HG02870 (cell line): Measurements from ENCODE around the gene SULT1A2.
"Not testable (repeated sequence)": the region's sequence is repeated elsewhere in the genome, so short reads cannot be mapped to it uniquely, and the experiment has no call there.

Source experiments
- ATAC-seq: cut with Tn5 transposase; IDR thresholded peaks from one replicate; pipeline ENCODE4 v1.9.1; 2021; ENCODE audit warnings: mild to moderate bottlenecking, moderate library complexity; ENCODE audit not compliant: unreplicated experiment

Gene SULT1A2

GRCh38 chr16:28596840-28597691, at the start of gene SULT1A2:
SULT1A2 (minus strand) TSS chr16:28597050; CDS start chr16:28595930, 1,120 bp downstream.
- no peak for ATAC-seq

DNA sequence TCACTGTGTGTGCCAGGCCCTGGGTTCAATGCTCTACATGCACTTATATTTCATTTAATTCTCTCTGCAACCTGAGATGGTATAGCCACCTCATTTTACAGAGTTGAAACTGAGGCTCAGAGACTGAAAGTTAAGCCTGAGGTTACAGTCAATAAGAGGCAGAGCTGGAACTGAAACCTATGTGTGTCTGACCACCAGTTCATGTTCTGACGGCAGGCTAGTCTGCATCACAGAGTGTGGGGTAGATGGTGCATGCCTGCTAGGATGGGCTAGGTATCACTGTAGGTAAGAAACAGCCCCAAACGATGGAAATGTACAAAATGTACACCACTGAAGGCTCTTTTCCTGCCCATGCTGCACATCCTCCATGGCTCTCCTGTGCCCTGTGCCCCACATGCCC, 43.1 kb upstream of the SULT1A2 start:
- not testable (repeated sequence) for ATAC-seq

DNA sequence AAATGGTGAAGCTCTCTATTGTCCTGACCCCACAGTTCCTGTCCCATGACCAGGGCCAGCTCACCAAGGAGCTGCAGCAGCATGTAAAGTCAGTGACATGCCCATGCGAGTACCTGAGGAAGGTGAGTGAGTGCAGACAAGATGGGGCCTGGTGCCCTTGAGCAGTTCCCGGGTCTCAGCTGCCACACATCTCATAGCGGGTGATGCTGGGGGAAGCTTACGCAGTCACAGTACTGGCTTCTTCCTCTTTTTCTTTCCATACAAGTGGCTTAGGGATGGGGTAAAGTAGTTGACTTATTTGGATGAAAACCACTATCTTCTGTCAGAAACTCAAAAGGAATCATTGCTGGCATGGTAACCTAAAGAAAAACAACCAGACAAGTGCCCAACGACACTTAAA, 41.5 kb upstream of the SULT1A2 start:
- ATAC-seq, result not testable (repeated sequence)

GRCh38 chr16:28637765-28638164, 40.9 kb upstream of the SULT1A2 start, which contains the start of gene NPIPB8:
NPIPB8 (plus strand) TSS chr16:28638065; CDS start chr16:28638361, 296 bp downstream.
- not testable (repeated sequence) for ATAC-seq

GRCh38 chr16:28636093-28636823, 39.4 kb upstream of the SULT1A2 start:
- ATAC-seq, result not testable (repeated sequence)

GRCh38 chr16:28630905-28631304, 34.1 kb upstream of the SULT1A2 start:
- ATAC-seq, result not testable (repeated sequence)

GRCh38 chr16:28623172-28623711, 26.4 kb upstream of the SULT1A2 start:
- ATAC-seq, result no peak

- not testable (repeated sequence) for ATAC-seq
Measured at GRCh38 chr16:28622532-28623171, 25.8 kb upstream of the SULT1A2 start.

DNA sequence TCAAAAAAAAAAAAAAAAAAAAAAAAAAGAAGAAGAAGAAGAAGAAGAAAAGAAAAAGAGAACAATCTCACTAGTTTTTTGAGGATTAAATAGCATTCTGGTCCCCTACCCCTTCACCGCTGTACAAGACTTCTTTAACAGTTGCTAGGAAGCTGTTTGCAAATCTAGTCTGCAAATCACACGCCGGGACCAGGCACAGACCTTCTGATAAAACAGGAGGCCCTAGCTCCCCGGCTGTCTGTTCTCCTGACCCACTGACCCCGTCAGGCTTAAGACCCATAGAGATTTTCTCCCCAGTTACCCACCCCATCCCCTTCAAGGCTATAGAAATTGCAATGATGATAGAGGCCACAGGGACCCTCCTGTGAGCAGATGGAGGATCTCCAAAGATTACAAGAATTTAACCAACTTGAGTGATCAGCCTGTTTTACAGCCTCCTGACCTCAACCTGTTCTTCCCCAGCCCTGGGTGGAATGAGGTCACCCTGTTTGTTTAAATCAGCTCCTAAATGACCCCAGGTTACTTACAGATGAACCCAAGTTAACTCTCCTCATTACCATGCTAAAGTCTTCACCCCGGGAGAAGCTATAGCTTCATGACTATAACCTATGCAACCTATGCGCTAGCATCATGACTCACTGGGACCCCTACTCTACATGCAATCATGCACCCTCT, 24.8 kb upstream of the SULT1A2 start:
- no peak for ATAC-seq

- not testable (repeated sequence) for ATAC-seq
Measured at GRCh38 chr16:28620316-28620715, 23.5 kb upstream of the SULT1A2 start.

- no peak for ATAC-seq
Measured at GRCh38 chr16:28617874-28618273, 21.0 kb upstream of the SULT1A2 start.

DNA sequence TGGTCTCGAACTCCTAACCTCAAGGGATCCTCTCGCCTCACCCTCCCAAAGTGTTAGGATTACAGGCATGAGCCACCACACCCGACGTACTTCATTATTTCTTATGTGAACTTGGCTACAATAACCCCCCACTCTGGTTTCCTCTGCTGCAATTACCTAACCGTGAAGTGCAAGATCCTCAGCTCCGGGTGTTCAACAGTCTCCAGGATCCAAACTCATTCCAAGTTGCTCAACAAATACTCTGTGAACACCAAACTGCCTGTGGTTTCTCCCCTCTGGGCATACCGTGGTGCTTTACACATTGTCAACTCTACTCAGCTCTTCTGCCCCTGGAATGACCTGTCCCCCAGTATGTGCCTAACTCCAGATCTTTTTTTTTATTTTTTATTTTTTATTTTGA, 19.8 kb upstream of the SULT1A2 start:
- ATAC-seq, result no peak

- not testable (repeated sequence) for ATAC-seq
Measured at GRCh38 chr16:28616224-28616577, 19.4 kb upstream of the SULT1A2 start.

- ATAC-seq, result not testable (repeated sequence)
Measured at GRCh38 chr16:28615486-28616223, 18.8 kb upstream of the SULT1A2 start.

- not testable (repeated sequence) for ATAC-seq
Measured at GRCh38 chr16:28614561-28614960, 17.7 kb upstream of the SULT1A2 start.

GRCh38 chr16:28613912-28614311, 17.1 kb upstream of the SULT1A2 start:
- ATAC-seq, result not testable (repeated sequence)

DNA sequence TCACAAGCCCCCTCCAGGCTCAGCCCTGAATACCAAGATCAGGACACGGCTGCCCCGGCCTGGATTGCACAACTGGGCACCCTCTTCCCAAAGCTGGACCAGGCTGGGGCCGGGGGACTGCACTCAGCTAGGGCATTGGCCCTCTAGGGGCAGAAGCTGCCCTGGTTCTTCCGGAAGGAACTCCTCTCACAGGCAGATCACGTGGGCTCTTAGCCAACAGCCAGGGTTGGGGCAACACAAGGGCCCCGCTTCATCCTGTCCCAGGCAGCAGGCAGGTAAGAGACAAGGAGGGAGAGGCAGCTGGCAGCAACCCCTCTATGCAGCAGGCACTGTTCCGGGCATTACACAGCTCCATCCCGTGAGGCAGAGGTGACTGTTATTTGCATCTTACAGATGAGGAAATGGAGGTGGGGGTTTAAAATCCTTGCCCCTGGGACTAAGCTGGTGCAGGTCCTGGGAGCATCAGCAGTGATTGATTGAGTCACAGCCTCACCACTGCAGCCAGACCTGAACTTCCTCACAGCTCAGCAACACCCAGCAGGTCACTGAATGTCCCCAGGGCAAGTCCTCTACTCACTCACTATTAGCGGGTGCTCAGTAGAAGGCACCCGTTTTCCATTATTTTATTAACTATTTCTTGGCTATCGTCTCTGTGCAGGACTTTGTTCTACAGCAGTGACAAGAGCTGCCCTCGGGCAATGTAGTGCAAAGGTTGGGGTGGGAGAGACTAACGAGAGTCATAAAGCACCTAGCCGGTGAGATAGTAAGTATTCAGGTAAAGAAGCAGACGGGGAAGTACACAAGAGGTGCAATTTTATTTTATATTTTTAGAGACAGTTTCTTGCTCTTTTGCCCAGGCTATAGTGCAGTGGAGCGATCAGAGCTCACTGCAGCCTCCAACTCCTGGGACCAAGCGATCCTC, 15.8 kb upstream of the SULT1A2 start:
- not testable (repeated sequence) for ATAC-seq

GRCh38 chr16:28610595-28611191, 13.8 kb upstream of the SULT1A2 start:
- ATAC-seq, result no peak
